Gastrocnemius medialis (tissue), 4 donors: ENCODE measurements around the gene ABLIM3. TPM values are rescaled to one million over a fixed set of nuclear protein-coding genes. Genes with fewer than 3 reads are reported as not detected.

Source experiments
- ATAC-seq, 2 donors: fragments of 150-250 bp; one replicate each; pipeline ENCODE4 v1.9.1; 2016
- DNase-seq, 2 donors: peaks; one replicate each; pipeline ENCODE4 v3.0.0-alpha.2; 2019
- H3K27ac ChIP-seq, 4 donors: fragments of 200-600 bp; sonication (generic); 1 replicate in 1 of 4; 2 replicates in 3 of 4; pipeline ENCODE4 v1.5.1; 2016 to 2018; ENCODE audit warnings: mild to moderate bottlenecking in 2 of 4, moderate library complexity in 1 of 4
- H3K27me3 ChIP-seq, 3 donors: fragments of 200-600 bp; sonication (generic) in 2 of 3; 1 replicate in 1 of 3; 2 replicates in 2 of 3; pipeline versions ENCODE4 v1.5.1 to v1.6.0; 2016 to 2019; ENCODE audit warnings: mild to moderate bottlenecking in 1 of 3, moderate library complexity in 1 of 3
- H3K36me3 ChIP-seq, 2 donors: fragments of 200-600 bp; sonication (generic) in 1 of 2; one replicate each; pipeline ENCODE4 v1.5.1; 2017 to 2018
- H3K4me1 ChIP-seq, 2 donors: fragments of 200-600 bp; sonication (generic) in 1 of 2; one replicate each; pipeline ENCODE4 v1.5.1; 2016 to 2017; ENCODE audit warnings: mild to moderate bottlenecking in 2 of 2
- H3K4me3 ChIP-seq, 4 donors: fragments of 200-600 bp; sonication (generic) in 3 of 4; 1 replicate in 1 of 4; 2 replicates in 3 of 4; pipeline ENCODE4 v1.5.1; 2016 to 2019; ENCODE audit warnings: mild to moderate bottlenecking in 2 of 4
- H3K9me3 ChIP-seq, 3 donors: fragments of 200-600 bp; sonication (generic) in 2 of 3; 1 replicate in 1 of 3; 2 replicates in 2 of 3; pipeline ENCODE4 v1.5.1; 2016 to 2019
- POLR2A ChIP-seq, 2 donors: fragments of 450-650 bp; IDR thresholded peaks; one replicate each; pipeline ENCODE4 v1.6.1; 2017; ENCODE audit warnings: antibody characterized with exemption in 2 of 2, mild to moderate bottlenecking in 2 of 2, moderate library complexity in 2 of 2
- in situ Hi-C, 4 donors: fragments of 200-750 bp; cut with MboI; loops; one replicate each; pipeline versions ENCODE4 v1.15.0 to v1.8.0; 2017; ENCODE audit warnings: low sequenced_read_pairs in 4 of 4
- intact Hi-C: fragments of 100-400 bp; cut with DNase I; formaldehyde crosslinking; loops from one replicate; pipeline ENCODE4 v1.15.1; 2023; ENCODE audit warnings: low total_unique reads
- total RNA-seq, 4 donors: library from RNA; depleted of rRNA; stranded (reverse); fragments of >200 nt; gene quantifications; one replicate each; pipeline versions ENCODE4 v1.1.0 to v1.2.3, GENCODE V29; 2016
- TF ChIP-seq, protein P1 (sequence below), 5 experiments: fragments of 450-650 bp in 3 of 5; fragments of 200-600 bp in 2 of 5; sonication (generic) in 2 of 5; IDR thresholded peaks in 4 of 5; conservative IDR thresholded peaks in 1 of 5; 1 replicate in 4 of 5; 2 replicates in 1 of 5; pipeline ENCODE4 v1.5.1; 2016 to 2019; ENCODE audit warnings: antibody characterized with exemption in 5 of 5, mild to moderate bottlenecking in 3 of 5, moderate library complexity in 3 of 5

Gene ABLIM3
- total RNA-seq, 4 donors from 2014 or later = 37.5 to 155 (median 67.7) TPM

DNA sequence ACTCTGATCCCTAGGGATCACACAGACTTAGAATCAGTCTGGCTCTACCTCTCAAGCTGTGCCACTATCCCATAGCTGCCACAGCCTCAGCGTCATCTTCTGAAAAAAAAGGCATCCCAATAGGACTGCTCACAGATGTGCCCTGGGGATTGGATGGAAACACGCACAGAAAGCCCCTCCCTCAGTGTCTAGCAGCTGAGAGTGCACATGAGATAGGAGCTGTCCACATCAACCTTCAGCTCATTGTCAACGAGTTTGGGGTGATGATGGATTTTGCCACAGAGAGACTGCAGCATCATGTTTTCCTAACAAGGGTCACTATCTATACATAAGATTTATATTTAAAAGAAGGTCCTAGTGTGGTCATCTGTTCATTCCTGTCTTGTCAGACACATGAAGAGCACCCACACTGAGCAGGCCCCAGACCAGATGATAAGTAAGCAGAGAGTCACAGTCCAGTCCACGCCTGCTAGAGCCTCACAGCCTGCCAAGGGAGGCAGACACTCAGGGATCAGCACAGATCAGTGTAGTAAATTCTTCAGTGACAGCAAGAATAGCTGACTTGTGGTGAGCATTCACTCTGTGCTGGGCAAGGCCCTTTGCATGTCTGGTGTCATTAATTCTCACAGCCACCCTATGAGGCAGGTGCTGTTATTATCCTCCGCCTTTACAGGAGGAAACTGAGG, 156.2 kb downstream of the ABLIM3 start:
- peak overlapping the region; percentile 12 to 72 (median 64) for H3K27ac ChIP-seq
- no peaks in the 10 kb centered on the region for H3K9me3 ChIP-seq
- peaks cover 21 to 68% of the 10 kb centered on the region in 2 donors for H3K4me1 ChIP-seq
- TF ChIP-seq, protein P1, sequence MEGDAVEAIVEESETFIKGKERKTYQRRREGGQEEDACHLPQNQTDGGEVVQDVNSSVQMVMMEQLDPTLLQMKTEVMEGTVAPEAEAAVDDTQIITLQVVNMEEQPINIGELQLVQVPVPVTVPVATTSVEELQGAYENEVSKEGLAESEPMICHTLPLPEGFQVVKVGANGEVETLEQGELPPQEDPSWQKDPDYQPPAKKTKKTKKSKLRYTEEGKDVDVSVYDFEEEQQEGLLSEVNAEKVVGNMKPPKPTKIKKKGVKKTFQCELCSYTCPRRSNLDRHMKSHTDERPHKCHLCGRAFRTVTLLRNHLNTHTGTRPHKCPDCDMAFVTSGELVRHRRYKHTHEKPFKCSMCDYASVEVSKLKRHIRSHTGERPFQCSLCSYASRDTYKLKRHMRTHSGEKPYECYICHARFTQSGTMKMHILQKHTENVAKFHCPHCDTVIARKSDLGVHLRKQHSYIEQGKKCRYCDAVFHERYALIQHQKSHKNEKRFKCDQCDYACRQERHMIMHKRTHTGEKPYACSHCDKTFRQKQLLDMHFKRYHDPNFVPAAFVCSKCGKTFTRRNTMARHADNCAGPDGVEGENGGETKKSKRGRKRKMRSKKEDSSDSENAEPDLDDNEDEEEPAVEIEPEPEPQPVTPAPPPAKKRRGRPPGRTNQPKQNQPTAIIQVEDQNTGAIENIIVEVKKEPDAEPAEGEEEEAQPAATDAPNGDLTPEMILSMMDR (IDR thresholded peaks at IDR 0.05 in 4 of 5, conservative IDR thresholded peaks at IDR 0.05 in 1 of 5) = no peak
- no peak for TF ChIP-seq POLR2A (IDR thresholded peaks at IDR 0.05)
- DNase-seq = no peak
- peaks cover 0 to 8% of the 10 kb centered on the region in 2 donors for H3K36me3 ChIP-seq
- in situ Hi-C loops = no loop called here
- ATAC-seq = no peak
- no peak overlapping the region for H3K4me3 ChIP-seq
- intact Hi-C loops = no loop called here
- no peaks in the 10 kb centered on the region for H3K27me3 ChIP-seq

DNA sequence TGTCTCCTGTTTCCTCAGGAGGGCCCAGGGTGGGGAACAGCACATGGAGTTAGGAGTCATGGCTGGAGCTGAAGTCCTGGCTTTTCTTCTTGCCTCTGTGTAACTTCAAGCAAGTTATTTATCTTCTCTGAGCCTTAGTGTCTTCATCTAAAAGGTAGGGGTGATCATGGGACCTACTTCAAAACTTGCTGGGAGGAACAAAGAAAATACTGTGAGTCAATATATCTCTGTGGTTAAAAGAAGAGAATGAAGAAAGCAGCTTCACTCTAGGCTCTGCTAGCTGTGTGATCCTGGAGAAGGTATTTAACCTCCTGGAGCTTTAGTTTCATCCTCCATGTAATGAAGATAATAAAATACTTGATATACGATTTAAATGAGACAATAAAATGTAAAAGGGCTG, 156.9 kb downstream of the ABLIM3 start:
- intact Hi-C loops = no loop called here

DNA sequence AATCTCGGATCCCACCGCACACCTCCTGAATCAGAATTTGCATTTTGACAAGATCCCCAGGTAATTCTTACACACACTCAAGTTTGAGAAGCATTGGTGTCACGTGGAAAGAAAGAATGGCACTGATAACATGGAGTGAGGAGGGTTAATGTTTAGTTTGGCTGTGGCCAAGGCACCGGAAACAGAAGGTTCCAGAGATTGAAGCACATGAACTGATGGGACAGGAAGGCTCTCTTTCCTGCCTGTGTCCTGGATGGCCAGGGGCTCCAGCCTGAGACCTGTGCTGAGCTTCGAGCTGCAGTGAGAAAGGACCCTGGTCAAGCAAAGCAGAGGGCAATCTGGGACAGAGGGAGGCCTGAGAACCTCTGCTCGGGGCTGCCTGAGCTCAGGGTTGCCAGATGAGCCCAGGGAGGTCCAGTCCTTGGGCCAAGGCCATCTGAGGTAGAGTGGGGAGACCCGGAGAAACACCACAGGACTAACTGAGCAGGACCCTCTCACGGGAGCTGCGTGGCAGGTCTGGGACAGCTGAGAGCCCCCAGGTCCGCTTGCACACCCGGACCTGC, 157.6 kb downstream of the ABLIM3 start:
- Histone ChIP-seq H3K4me1 (peaks cover 21 to 66% of the 10 kb centered on the region in 2 donors), H3K4me3 (no peak overlapping the region), H3K27ac (peak overlapping the region; percentile 15 to 72 (median 64)), H3K9me3 (no peaks in the 10 kb centered on the region), H3K36me3 (peaks cover 0 to 21% of the 10 kb centered on the region in 2 donors), H3K27me3 (no peaks in the 10 kb centered on the region)
- DNase-seq (no peak), ATAC-seq (peak; percentile 43 to 56)
- intact Hi-C loops = no loop called here
- in situ Hi-C loops = no loop called here
- no peak for TF ChIP-seq POLR2A (IDR thresholded peaks at IDR 0.05)
- TF ChIP-seq, protein P1 (IDR thresholded peaks at IDR 0.05 in 4 of 5, conservative IDR thresholded peaks at IDR 0.05 in 1 of 5) = no peak

More for the DNA sequence above, 156.9 kb downstream of the ABLIM3 start:
- H3K36me3 ChIP-seq = peaks cover 0 to 14% of the 10 kb centered on the region in 2 donors
- no peaks in the 10 kb centered on the region for H3K9me3 ChIP-seq
- TF ChIP-seq, protein P1 (IDR thresholded peaks at IDR 0.05 in 4 of 5, conservative IDR thresholded peaks at IDR 0.05 in 1 of 5) = no peak
- no peak for TF ChIP-seq POLR2A (IDR thresholded peaks at IDR 0.05)
- H3K4me1 ChIP-seq = peaks cover 21 to 68% of the 10 kb centered on the region in 2 donors
- in situ Hi-C loops = no loop called here
- H3K4me3 ChIP-seq = no peak overlapping the region
- ATAC-seq (no peak), DNase-seq (no peak)
- H3K27ac ChIP-seq = peak overlapping the region; percentile 15 to 72 (median 64)
- H3K27me3 ChIP-seq = no peaks in the 10 kb centered on the region

- DNase-seq (no peak), ATAC-seq (peak in 1 of 2 donors; percentile 24)
- Histone ChIP-seq H3K9me3 (no peaks in the 10 kb centered on the region), H3K4me3 (no peak overlapping the region), H3K27ac (peak overlapping the region in 3 of 4 donors; percentile 59 to 69 (median 62)), H3K4me1 (peaks cover 20 to 61% of the 10 kb centered on the region in 2 donors), H3K36me3 (peaks cover 0 to 24% of the 10 kb centered on the region in 2 donors), H3K27me3 (no peaks in the 10 kb centered on the region)
- intact Hi-C loops (no loop called here), in situ Hi-C loops (no loop called here)
- TF ChIP-seq POLR2A (IDR thresholded peaks at IDR 0.05) = no peak
- TF ChIP-seq, protein P1 (IDR thresholded peaks at IDR 0.05 in 4 of 5, conservative IDR thresholded peaks at IDR 0.05 in 1 of 5) = no peak
Measured at GRCh38 chr5:149299451-149300054, 158.3 kb downstream of the ABLIM3 start.
